HG03196 (cell line): ENCODE results near the gene APCDD1L.

Source experiments
- ATAC-seq: cut with Tn5 transposase; IDR thresholded peaks from one replicate; pipeline ENCODE4 v1.9.1; 2021; ENCODE audit not compliant: unreplicated experiment

The APCDD1L gene

GRCh38 chr20:58515233-58516212, at the start of gene APCDD1L:
Gene APCDD1L (minus strand): TSS chr20:58515399. CDS start chr20:58514707, 692 bp downstream.
- ATAC-seq = no peak

- no peak for ATAC-seq
These were observed 44.1 kb upstream of the APCDD1L start for GRCh38 chr20:58559368-58559729.

- no peak for ATAC-seq
These were observed 43.5 kb upstream of the APCDD1L start for GRCh38 chr20:58558486-58559367.

GRCh38 chr20:58557733-58558342, 42.6 kb upstream of the APCDD1L start:
- no peak for ATAC-seq

- ATAC-seq = no peak
These were observed 41.8 kb upstream of the APCDD1L start for GRCh38 chr20:58556961-58557360.

GRCh38 chr20:58555078-58555765, 40.0 kb upstream of the APCDD1L start:
- no peak for ATAC-seq

- no peak for ATAC-seq
These were observed 39.3 kb upstream of the APCDD1L start for GRCh38 chr20:58554541-58554940.

GRCh38 chr20:58553841-58554240, 38.6 kb upstream of the APCDD1L start:
- no peak for ATAC-seq

GRCh38 chr20:58553166-58553696, 38.0 kb upstream of the APCDD1L start:
- ATAC-seq = no peak

GRCh38 chr20:58552366-58552934, 37.3 kb upstream of the APCDD1L start:
- ATAC-seq = no peak

- no peak for ATAC-seq
These were observed 36.4 kb upstream of the APCDD1L start for GRCh38 chr20:58551631-58552030.

GRCh38 chr20:58550275-58551059, 35.3 kb upstream of the APCDD1L start:
- ATAC-seq = no peak

GRCh38 chr20:58549231-58550209, 34.3 kb upstream of the APCDD1L start:
- no peak for ATAC-seq

GRCh38 chr20:58547623-58548475, 32.6 kb upstream of the APCDD1L start:
- ATAC-seq = no peak

GRCh38 chr20:58546756-58547622, 31.8 kb upstream of the APCDD1L start:
- no peak for ATAC-seq

- ATAC-seq = no peak
These were observed 31.2 kb upstream of the APCDD1L start for GRCh38 chr20:58546416-58546711.
